NK-92 treated with Interleukin-12 subunit alpha and Interleukin-12 subunit beta, amount 100 ng/mL, for 24 hours (cell line): ENCODE data around the gene XPC.

Experiments
- DNase-seq: peaks from one replicate; lab custom pipeline; 2025; lab: John Stamatoyannopoulos, UW

Gene XPC

DNA sequence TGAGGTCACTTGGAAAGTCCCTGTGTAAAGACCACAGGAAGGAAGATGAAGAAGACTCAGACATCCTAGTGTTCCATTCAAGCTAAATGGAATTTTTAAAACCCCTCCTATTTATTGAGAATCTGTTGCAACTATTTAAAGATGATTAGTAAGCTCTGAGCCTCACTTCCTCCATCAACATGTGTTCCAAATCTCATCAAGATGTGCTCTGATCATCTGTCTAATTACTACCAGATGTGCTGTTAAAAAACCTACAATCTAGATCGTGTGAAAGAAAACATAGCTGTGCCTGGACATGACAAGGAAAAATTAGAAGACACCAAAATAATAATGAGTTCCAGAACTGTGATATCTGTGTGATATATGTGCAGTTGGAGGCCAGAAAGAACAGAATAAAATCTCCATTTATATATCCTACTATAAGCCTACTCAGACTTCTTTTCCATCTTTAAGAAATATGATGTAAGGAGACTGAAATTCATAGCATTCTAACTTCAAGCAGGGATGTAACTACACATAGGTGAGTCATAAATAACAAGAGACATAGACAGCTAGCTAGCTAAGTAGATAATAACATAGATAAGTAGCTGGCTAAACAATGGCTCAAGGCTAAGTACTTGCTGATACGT, 7.8 kb downstream of the XPC start:
- no peak for DNase-seq

GRCh38 chr3:14169871-14170270, 8.5 kb downstream of the XPC start:
- no peak for DNase-seq

- DNase-seq: no peak
Measured at GRCh38 chr3:14169435-14169834, 9.0 kb downstream of the XPC start.

GRCh38 chr3:14166877-14167603, 11.4 kb downstream of the XPC start:
- DNase-seq: no peak

DNA sequence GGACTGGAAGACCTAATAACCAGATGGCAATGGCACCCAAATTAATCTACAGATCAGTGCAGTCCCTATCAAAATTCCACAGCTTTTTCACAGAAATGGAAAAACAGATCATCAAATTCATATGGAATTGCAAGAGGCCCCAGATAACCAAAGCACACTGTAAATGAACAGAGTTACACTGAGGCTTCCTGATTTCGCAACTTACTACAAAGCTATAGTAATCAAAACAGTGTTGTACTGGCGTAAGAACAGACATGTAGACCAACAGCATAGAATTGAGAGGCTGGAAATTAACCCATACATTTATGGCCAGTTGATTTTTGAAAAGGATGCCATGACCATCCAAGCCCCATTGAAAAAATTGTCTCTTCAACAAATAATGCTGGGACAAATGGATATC, 16.2 kb downstream of the XPC start:
- no peak for DNase-seq

GRCh38 chr3:14161282-14161681, 17.1 kb downstream of the XPC start:
- DNase-seq: no peak

- no peak for DNase-seq
Measured at GRCh38 chr3:14159426-14159825, 19.0 kb downstream of the XPC start.

DNA sequence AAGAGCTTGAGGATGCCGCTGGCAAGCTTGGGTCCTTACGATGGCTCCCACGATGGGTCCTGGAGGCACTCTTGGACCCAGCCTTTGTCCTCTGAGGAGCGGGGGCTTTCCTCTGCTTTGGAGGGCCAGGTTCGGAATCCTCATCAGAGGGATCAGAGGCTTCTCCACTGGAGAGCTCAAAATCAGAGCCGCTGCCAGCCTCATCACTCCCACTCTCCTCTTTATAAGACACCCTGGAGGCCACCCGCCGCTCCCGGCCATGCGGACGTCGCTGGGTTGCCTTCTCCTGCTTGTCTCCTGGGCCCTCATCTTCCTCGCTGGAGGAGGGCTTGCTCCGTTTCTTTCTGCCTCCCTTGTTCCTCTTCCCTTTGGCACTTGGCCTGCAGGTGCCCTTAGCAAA, 20.0 kb downstream of the XPC start:
- DNase-seq: no peak

DNA sequence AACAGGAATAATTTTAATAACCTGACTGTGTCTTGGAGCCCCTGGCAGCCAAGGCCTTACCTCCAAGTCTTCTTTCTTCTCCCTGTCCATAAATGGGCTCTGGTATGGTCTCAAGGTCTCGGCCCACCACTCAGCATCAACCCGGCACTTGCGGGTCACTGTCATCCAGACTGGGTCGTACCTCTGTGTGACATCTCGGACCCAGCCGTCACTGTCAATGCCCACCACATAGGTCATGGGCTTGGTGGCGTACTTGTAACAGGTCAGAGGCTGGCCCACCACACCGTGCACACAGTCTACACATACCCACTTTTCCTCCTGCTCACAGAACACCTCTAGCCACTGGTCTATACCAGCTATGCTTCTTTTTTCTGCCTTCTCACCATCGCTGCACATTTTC, 20.4 kb downstream of the XPC start:
- no peak for DNase-seq

- DNase-seq: no peak
Measured at GRCh38 chr3:14156843-14157561, 21.4 kb downstream of the XPC start.

DNA sequence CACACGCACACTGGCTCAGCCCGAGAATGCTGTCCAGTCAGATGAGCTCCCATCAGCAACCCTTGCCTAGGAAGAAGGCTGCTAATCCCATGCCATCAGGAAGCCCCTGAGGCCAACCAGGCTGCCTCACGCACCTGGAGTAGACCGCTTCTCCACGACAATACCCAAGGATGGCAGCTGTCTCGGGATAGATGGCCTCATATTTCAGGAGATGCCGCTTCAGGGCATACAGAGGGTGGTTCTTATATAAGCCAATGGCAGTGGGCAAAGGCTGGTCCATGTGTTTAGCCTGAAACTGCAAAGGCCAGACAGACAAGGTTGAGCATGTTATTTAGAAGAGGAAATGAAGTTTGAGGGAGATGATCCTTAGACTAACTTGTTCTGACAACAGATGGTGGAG, 22.2 kb downstream of the XPC start:
- no peak for DNase-seq

- no peak for DNase-seq
Measured at GRCh38 chr3:14154895-14155440, 23.4 kb downstream of the XPC start.

- DNase-seq: no peak
Measured at GRCh38 chr3:14154276-14154675, 24.1 kb downstream of the XPC start.

- no peak for DNase-seq
Measured at GRCh38 chr3:14153663-14154062, 24.7 kb downstream of the XPC start.

DNA sequence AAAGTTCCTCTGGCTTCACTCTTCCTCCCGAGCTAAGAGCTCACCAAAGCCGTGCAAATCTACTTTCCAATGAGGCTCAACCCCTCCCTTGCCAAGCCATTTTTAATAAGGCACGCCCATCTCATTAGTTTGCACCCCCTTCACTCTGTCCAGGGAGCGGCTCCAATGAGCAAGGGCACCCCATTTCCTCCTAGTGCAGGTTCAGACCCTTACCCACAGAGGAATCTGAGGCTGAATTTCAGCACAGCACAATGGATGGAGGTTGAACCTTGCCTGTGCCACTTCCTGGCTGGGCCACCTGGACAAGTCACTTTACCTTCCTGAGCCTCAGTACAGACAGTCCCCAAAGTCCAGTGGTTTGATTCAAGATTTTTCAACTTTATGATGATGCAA, 25.4 kb downstream of the XPC start:
- no peak for DNase-seq

- DNase-seq: no peak
Measured at GRCh38 chr3:14152233-14152962, 26.0 kb downstream of the XPC start.

DNA sequence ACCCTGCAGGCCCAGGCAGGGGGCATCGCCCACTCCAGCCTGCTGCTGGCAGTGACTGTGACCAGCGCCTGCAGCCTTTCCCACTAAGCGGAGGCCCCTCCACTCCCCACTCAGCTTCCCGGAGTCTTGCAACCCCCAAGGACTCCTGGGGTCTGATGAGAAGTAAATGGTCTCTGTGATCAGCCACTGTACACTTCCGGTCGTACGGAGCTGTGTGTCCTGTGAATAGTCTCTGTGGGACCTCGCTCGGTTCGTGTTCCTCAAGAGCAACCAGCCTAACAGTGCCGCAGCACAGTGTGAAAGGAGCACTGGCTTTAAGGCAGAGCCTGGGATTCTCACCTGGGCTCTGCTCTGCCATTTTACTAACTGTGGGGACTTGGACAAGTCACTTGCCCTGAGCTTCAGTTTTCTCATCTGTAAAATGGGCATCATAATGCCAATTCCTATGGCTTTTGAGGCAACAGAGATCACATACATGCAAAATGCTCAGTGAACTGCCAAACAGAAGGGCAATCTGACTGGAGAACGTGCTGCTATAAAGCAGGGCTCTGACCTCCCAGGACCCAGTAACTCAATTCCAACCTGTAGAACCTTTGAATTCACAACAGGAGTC, 26.8 kb downstream of the XPC start:
- no peak for DNase-seq

GRCh38 chr3:14150491-14151230, 27.7 kb downstream of the XPC start:
- DNase-seq: no peak

- DNase-seq: no peak
Measured at GRCh38 chr3:14150078-14150477, 28.3 kb downstream of the XPC start.

DNA sequence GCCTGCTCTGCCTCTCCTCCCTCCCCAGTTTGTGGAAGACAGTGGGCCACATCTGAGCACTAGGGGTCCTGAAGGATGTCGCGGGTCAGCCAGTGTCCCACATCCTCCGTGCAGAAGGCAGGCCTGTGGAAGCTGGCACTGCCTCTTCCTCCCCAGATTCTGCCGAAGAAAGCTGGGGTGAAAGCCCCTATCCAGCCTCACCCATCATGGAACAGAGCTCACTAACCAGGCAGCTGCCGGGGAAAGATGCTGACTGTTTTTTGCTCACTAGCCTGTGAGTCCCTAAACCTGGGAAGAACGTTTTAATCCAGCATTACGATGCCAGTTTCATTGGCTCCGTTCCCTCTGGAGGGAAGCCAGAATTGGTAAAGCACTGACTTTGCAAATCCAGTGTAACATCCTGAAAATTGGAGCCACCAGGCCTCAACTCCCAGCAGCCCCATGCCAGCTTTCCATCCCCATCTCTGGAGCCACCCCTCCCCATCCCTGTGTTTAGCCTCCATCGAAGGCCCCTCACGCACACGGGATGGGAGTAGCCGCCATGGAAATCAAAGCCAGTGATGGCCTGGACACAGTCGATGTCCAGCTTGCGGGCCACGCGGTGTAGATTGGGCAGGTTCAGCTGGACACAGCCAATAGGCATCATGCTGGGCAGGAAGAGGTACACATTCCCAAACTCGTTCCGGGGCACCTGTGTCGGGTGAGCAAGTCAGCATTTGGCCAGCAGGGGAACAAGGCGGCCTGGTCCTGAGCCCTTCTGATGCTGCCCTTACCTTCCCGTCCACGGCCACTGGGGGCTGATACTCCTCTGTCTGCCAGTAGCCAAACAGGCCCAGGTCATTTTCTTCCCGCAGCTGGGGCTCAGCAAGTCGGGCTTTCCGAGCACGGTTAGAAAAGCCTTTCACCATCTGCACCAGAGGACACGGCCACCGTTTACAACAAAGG, 30.1 kb downstream of the XPC start:
- DNase-seq: no peak
